GM21390 (cell line): ENCODE results near the gene HSP90B1.

Experiments used
- ATAC-seq: cut with Tn5 transposase; IDR thresholded peaks from one replicate; pipeline ENCODE4 v1.9.1; 2021; ENCODE audit not compliant: unreplicated experiment

HSP90B1 gene

GRCh38 chr12:103930034-103930786, at the start of gene HSP90B1:
Gene HSP90B1, plus strand, starts transcription at chr12:103930410. Its CDS starts 106 bp downstream, at chr12:103930516.
- peak; percentile 56 for ATAC-seq

- no peak for ATAC-seq
Measured at GRCh38 chr12:103881261-103881660, 48.9 kb upstream of the HSP90B1 start.

- ATAC-seq: no peak
Measured at GRCh38 chr12:103882861-103883596, 47.2 kb upstream of the HSP90B1 start.

- ATAC-seq: no peak
Measured at GRCh38 chr12:103883908-103884307, 46.3 kb upstream of the HSP90B1 start.

GRCh38 chr12:103884316-103884715, 45.9 kb upstream of the HSP90B1 start:
- no peak for ATAC-seq

GRCh38 chr12:103886195-103886797, 43.9 kb upstream of the HSP90B1 start:
- ATAC-seq: no peak

GRCh38 chr12:103887738-103888137, 42.5 kb upstream of the HSP90B1 start:
- ATAC-seq: no peak

GRCh38 chr12:103897316-103897715, 32.9 kb upstream of the HSP90B1 start:
- no peak for ATAC-seq

GRCh38 chr12:103901518-103902173, 28.6 kb upstream of the HSP90B1 start:
- no peak for ATAC-seq

GRCh38 chr12:103903993-103904392, 26.2 kb upstream of the HSP90B1 start:
- no peak for ATAC-seq

- no peak for ATAC-seq
Measured at GRCh38 chr12:103905730-103906349, 24.4 kb upstream of the HSP90B1 start.

- no peak for ATAC-seq
Measured at GRCh38 chr12:103908246-103908541, 22.0 kb upstream of the HSP90B1 start.

GRCh38 chr12:103908877-103909276, 21.3 kb upstream of the HSP90B1 start:
- no peak for ATAC-seq

- no peak for ATAC-seq
Measured at GRCh38 chr12:103909811-103910210, 20.4 kb upstream of the HSP90B1 start.

- no peak for ATAC-seq
Measured at GRCh38 chr12:103912069-103912468, 18.1 kb upstream of the HSP90B1 start.

- no peak for ATAC-seq
Measured at GRCh38 chr12:103913100-103913499, 17.1 kb upstream of the HSP90B1 start.

GRCh38 chr12:103915306-103915705, 14.9 kb upstream of the HSP90B1 start:
- no peak for ATAC-seq

GRCh38 chr12:103917873-103918272, 12.3 kb upstream of the HSP90B1 start:
- no peak for ATAC-seq

- ATAC-seq: peak; percentile 41
Measured at GRCh38 chr12:103924761-103925641, 5.2 kb upstream of the HSP90B1 start.

- ATAC-seq: peak; percentile 10
Measured at GRCh38 chr12:103928682-103929045, 1.5 kb upstream of the HSP90B1 start.
